Kidney glomerular epithelial cell (primary cell): Measurements from ENCODE around the gene HACD1.

Source experiments
- DNase-seq: peaks from one replicate; lab custom pipeline; 2025; lab: John Stamatoyannopoulos, UW

HACD1 gene

DNA sequence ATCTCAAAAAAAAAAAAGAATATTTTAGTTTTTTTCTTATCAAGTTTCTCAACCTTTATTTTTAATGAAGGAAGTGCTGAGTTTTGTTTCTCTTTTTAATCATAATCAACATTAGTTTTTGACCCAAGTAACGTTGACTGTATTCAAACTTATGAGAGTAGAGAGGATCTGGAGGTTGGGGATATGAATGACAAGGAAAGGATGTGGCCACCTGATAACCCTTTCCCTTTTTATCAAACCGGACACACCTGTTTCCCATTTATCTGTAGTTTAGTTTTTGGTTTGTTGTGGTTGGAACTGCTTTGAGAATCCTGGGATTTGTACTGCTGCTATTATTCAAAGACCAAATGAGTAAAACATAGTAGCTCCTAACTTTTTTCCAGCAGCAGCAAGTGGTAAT, 38.6 kb downstream of the HACD1 start:
- no peak for DNase-seq

DNA sequence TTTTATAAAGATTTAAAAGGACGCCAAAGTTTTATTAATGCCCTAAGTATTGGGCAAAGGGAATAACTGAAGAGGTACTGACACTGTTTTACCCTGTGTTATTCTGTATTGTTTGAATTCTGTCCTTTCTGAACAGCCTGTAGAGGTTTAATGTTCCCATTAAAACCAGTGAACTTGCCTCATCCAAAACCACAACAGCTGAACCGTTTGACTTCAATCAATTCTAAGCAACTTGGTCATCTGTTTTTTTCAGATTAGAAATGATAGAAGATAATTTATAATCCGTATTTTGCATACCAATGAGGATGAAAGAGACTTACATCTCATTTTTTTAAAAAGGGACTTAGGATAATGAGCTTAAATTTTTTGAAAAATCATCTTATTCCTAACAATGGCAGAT, 40.4 kb downstream of the HACD1 start:
- DNase-seq, result no peak

DNA sequence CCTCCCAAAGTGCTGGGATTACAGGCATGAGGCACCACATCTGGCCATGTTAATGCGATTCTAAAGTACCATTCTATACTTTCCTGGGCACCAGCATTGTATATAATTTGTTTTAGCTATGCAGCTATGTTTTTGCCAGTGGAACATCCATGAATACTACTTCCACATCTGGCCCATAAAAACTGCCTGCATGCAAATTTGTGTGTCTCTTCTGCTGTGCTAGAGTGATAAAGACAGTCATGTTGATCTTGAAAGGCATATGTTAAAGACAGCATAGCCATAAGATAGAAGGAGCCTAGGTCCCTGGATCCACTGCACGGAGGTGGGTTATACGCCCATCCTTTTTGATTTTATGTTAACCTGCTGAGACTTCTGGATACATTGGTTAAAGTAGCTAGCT, 52.3 kb downstream of the HACD1 start:
- DNase-seq, result no peak

DNA sequence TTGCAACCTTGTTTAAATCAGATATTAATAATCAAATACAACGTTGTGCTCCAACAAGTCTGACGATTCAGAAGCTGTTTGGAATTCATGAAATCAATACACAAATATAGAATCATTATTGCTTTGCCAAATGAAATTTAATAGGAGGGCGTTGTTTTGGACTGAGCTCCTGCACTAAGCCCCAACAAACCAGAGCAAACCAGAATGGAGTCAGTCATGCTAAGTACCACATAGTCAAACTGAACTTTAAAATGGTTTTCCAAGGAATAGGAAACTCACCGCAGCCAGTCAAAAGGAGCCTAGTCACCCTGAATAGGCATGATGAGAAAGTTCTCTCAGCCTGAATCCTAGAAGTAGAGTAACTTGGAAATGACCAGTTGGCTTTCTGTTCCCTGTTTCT, 53.7 kb downstream of the HACD1 start:
- no peak for DNase-seq

DNA sequence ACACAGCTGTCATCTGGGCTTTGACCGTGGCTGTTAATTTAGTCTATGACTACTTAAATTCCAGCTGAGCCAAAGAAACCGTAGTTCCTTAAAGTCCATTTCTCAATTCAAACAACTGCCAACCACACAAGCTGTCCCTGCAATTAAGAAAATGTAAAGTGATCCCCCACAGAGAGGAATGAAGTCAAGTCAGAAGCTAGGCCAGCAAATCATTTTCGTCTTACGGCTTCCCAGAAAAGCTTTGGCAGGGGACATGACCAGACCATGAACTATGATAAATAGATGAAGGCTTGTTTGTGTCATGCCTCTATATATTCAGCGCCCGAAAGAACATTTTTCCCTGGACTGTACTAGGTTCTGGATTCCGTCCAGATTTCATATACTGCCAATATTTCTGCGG, 54.6 kb downstream of the HACD1 start:
- no peak for DNase-seq

DNA sequence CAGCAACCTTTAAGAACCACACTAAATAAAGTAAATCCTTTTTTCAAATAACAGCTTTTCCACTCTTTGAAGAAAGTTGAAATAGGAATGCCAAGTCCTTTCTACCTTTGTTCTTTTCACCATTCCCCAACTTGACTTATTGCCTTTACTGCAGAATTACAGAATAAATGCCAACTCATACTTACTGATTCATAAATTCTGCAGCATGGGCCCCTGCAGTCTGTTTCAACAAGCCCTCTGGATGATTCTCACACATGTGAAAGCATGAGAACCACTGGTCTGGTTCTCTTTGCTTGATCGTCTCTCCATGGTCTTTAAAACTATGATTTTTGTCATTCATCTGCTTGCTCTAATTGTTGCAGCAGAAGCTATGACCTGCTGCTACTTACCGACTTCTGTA, 56.1 kb downstream of the HACD1 start:
- no peak for DNase-seq

DNA sequence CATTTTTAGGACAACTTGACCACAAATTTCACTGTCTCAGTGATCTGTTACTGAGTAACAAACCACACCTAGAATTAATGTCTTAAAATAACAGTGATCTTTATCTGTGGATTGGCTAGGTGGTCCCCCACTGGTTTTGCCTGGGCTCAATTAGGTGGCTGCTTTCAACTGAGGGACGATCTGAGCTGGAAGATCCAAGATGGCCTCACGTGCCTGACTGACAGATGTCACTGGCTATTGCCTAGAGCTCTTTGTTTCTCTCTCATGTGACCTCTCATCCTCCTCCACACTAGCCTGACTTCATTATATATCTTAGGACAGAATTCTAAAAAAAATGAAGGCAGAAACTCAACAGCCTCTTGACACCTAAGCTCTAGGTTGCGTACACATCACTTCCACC, 59.7 kb downstream of the HACD1 start:
- DNase-seq, result no peak

DNA sequence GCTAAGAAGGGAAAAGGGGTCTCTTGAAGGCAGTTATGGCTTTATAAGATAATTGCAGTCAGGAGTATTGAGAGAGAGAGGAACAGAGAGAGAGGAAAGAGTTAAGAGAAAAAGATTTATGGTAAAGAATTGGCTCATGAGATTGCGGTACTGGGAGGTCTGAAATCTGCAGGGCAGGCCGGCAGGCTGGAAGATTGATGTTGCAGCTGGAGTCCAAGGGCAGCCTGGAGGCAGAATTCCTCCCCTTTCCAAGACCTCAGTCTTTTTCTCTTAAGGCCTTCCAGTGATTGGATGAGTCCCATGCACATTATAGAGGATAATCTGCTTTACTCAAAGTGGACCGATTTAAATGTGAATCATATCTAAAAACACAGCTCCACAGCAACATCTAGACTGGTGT, 68.4 kb downstream of the HACD1 start:
- no peak for DNase-seq

DNA sequence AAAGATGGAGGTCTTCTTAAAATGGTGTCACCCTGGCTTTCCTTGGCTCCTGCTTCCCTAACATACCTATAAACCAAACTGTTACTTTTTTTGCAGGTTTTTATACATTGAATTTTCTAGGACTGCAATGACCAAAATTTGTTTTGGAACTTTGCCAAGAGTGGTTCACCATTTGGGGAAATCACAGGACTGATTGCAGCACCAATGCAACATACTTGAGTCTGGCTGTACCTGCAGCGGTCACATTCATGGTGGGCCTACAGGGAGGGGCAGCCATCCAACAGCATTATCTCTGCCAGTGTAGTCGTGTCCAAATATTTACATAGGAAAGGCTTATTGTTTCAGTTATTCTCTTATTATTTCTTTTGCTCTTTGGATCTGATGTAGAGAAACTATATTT, 69.0 kb downstream of the HACD1 start:
- no peak for DNase-seq

DNA sequence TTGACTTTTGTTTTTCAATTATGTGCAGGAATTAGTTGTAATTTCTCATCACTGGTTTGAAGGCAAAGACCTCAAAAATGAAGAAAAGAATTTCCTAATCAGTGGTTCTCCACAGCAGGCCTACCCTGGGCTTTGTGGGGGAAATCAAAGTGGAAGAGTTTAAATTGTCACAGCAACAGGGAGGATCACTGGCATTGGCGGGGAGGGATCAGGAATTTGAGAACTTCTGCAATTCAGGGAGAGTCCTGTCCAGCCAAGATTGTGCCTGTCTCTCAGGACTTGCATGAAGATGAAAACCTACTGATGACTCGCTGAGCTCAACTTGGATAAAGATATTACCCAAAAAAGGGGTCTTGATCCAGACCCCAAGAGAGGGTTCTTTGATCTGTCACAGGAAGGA, 70.1 kb downstream of the HACD1 start:
- no peak for DNase-seq

DNA sequence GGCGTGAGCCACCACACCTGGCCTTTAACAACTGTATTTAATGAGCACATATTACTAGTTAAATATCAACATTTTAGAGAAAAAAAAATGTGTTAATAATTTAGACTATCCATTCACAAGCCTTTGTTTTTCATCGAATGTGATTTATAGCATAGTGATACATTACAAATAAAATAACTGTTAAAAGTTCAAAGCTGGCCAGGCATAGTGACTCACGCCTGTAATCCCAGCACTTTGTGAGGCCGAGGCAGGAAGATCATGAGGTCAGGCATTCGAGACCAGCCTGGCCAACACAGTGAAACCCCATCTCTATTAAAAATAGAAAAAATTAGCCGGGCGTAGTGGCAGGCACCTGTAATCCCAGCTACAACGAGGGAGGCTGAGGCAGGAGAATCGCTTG, 72.7 kb downstream of the HACD1 start:
- DNase-seq, result no peak
